Astrocyte (in vitro differentiated cells and primary cell): ENCODE data around the gene UBN2. TPM values are rescaled to one million over a fixed set of nuclear protein-coding genes. Genes with fewer than 3 reads are reported as not detected.

Source experiments
- DNase-seq: peaks from one replicate; pipeline ENCODE4 v3.0.0-alpha.2; 2010; ENCODE audit warnings: low read depth
- FAIRE-seq: peaks from 2 replicates; lab custom pipeline; 2011; peaks lifted over from hg19 to GRCh38; lab: Jason Lieb, UNC
- H2AFZ ChIP-seq: 2 replicates; pipeline ENCODE4 v1.6.0; 2012; ENCODE audit warnings: low read depth, low read length, inconsistent platforms
- H3K27ac ChIP-seq: 2 replicates; pipeline ENCODE4 v1.5.1; 2011; ENCODE audit warnings: low read depth, low read length, inconsistent platforms
- H3K27me3 ChIP-seq: 2 replicates; pipeline ENCODE4 v1.6.0; 2011; ENCODE audit warnings: low read length, inconsistent platforms; ENCODE audit not compliant: insufficient read depth
- H3K36me3 ChIP-seq: 2 replicates; pipeline ENCODE4 v1.5.1; 2011; ENCODE audit warnings: low read length, inconsistent platforms; ENCODE audit not compliant: insufficient read depth
- H3K4me1 ChIP-seq: 2 replicates; pipeline ENCODE4 v1.5.1; 2011; ENCODE audit warnings: low read length, inconsistent platforms; ENCODE audit not compliant: insufficient read depth
- H3K4me2 ChIP-seq: 2 replicates; pipeline ENCODE4 v1.6.0; 2012; ENCODE audit warnings: low read length, inconsistent platforms
- H3K4me3 ChIP-seq: 2 replicates; pipeline ENCODE4 v1.5.1; 2011; ENCODE audit warnings: low read depth, mild to moderate bottlenecking, low read length, inconsistent platforms; ENCODE audit not compliant: insufficient read depth
- H3K79me2 ChIP-seq: 2 replicates; pipeline ENCODE4 v1.6.0; 2012; ENCODE audit warnings: mild to moderate bottlenecking, low read length, inconsistent platforms; ENCODE audit not compliant: insufficient read depth
- H3K9ac ChIP-seq: 2 replicates; pipeline ENCODE4 v1.6.0; 2012; ENCODE audit warnings: mild to moderate bottlenecking, low read length, inconsistent platforms
- H3K9me3 ChIP-seq: 2 replicates; pipeline ENCODE4 v1.5.1; 2012; ENCODE audit warnings: low read depth, mild to moderate bottlenecking, low read length, inconsistent platforms; ENCODE audit not compliant: insufficient read depth
- H4K20me1 ChIP-seq: 2 replicates; pipeline ENCODE4 v1.6.0; 2012; ENCODE audit warnings: low read length, inconsistent platforms; ENCODE audit not compliant: insufficient read depth
- H3K27ac Mint-ChIP-seq: one replicate; pipeline ENCODE4 v1.8.0; 2021; ENCODE audit warnings: mild to moderate bottlenecking, mixed read lengths; ENCODE audit not compliant: unreplicated experiment
- H3K27me3 Mint-ChIP-seq: one replicate; pipeline ENCODE4 v1.8.0; 2021; ENCODE audit warnings: low read depth, mixed read lengths; ENCODE audit not compliant: unreplicated experiment
- H3K36me3 Mint-ChIP-seq: one replicate; pipeline ENCODE4 v1.8.0; 2021; ENCODE audit warnings: low read depth, mixed read lengths; ENCODE audit not compliant: unreplicated experiment
- H3K4me1 Mint-ChIP-seq: one replicate; pipeline ENCODE4 v1.8.0; 2021; ENCODE audit warnings: low read depth, mixed read lengths; ENCODE audit not compliant: unreplicated experiment
- H3K4me3 Mint-ChIP-seq: one replicate; pipeline ENCODE4 v1.8.0; 2021; ENCODE audit warnings: mild to moderate bottlenecking, moderate library complexity, mixed read lengths; ENCODE audit not compliant: unreplicated experiment
- H3K9me3 Mint-ChIP-seq: one replicate; pipeline ENCODE4 v1.8.0; 2021; ENCODE audit warnings: mild to moderate bottlenecking, mixed read lengths; ENCODE audit not compliant: unreplicated experiment
- EZH2 ChIP-seq: IDR thresholded peaks from 2 replicates; pipeline ENCODE4 v1.6.1; 2012; ENCODE audit warnings: mild to moderate bottlenecking, low read length, inconsistent platforms; ENCODE audit not compliant: insufficient read depth
- total RNA-seq: library from RNA; stranded (reverse); gene quantifications from 2 replicates; pipeline ENCODE4 v1.2.1, GENCODE V29; 2021
- TF ChIP-seq, protein P1 (sequence below): IDR thresholded peaks from 2 replicates; pipeline ENCODE4 v1.5.1; 2011; ENCODE audit warnings: low read depth, mild to moderate bottlenecking, inconsistent platforms, low read length, moderate library complexity; ENCODE audit not compliant: insufficient read depth

Gene UBN2
- total RNA-seq, 1 donor from 2014 or later = 16.5 TPM

GRCh38 chr7:139231513-139232376 is 708 bp downstream of the UBN2 start:
- H3K27me3 Mint-ChIP-seq = no peaks in the 10 kb centered on the region
- H3K4me3 Mint-ChIP-seq = peak overlapping the region; percentile 100
- Histone ChIP-seq H3K79me2 (peaks cover 50% of the 10 kb centered on the region), H3K27ac (peak overlapping the region; percentile 84), H3K27me3 (peaks cover 6% of the 10 kb centered on the region), H3K4me2 (peak overlapping the region; percentile 95), H3K9ac (peak overlapping the region; percentile 97), H2AFZ (peak overlapping the region; percentile 99), H4K20me1 (peaks cover 17% of the 10 kb centered on the region), H3K9me3 (no peaks in the 10 kb centered on the region), H3K36me3 (no peaks in the 10 kb centered on the region), H3K4me3 (peak overlapping the region; percentile 97), H3K4me1 (peaks cover 10% of the 10 kb centered on the region)
- FAIRE-seq = no peak
- no peak for DNase-seq
- peaks cover 7% of the 10 kb centered on the region for H3K4me1 Mint-ChIP-seq
- H3K9me3 Mint-ChIP-seq = no peaks in the 10 kb centered on the region
- H3K27ac Mint-ChIP-seq = peak overlapping the region; percentile 77
- H3K36me3 Mint-ChIP-seq = no peaks in the 10 kb centered on the region
- TF ChIP-seq, protein P1, sequence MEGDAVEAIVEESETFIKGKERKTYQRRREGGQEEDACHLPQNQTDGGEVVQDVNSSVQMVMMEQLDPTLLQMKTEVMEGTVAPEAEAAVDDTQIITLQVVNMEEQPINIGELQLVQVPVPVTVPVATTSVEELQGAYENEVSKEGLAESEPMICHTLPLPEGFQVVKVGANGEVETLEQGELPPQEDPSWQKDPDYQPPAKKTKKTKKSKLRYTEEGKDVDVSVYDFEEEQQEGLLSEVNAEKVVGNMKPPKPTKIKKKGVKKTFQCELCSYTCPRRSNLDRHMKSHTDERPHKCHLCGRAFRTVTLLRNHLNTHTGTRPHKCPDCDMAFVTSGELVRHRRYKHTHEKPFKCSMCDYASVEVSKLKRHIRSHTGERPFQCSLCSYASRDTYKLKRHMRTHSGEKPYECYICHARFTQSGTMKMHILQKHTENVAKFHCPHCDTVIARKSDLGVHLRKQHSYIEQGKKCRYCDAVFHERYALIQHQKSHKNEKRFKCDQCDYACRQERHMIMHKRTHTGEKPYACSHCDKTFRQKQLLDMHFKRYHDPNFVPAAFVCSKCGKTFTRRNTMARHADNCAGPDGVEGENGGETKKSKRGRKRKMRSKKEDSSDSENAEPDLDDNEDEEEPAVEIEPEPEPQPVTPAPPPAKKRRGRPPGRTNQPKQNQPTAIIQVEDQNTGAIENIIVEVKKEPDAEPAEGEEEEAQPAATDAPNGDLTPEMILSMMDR = no peak
- no peak for TF ChIP-seq EZH2

- Mint-ChIP-seq H3K27me3 (no peaks in the 10 kb centered on the region), H3K4me3 (peak overlapping the region; percentile 96), H3K4me1 (peaks cover 7% of the 10 kb centered on the region), H3K36me3 (no peaks in the 10 kb centered on the region), H3K27ac (peak overlapping the region; percentile 77), H3K9me3 (no peaks in the 10 kb centered on the region)
- peak overlapping the region; percentile 97 for H3K9ac ChIP-seq
- FAIRE-seq (no peak), DNase-seq (no peak)
- peak overlapping the region; percentile 44 for H2AFZ ChIP-seq
- H3K4me2 ChIP-seq = peak overlapping the region; percentile 95
- peak overlapping the region; percentile 30 for H3K27ac ChIP-seq
- peak overlapping the region; percentile 97 for H3K4me3 ChIP-seq
- H3K36me3 ChIP-seq = no peaks in the 10 kb centered on the region
- H4K20me1 ChIP-seq = peaks cover 17% of the 10 kb centered on the region
- H3K27me3 ChIP-seq = peaks cover 6% of the 10 kb centered on the region
- TF ChIP-seq EZH2 = no peak
- TF ChIP-seq, protein P1 = no peak
- peaks cover 10% of the 10 kb centered on the region for H3K4me1 ChIP-seq
- H3K9me3 ChIP-seq = no peaks in the 10 kb centered on the region
- H3K79me2 ChIP-seq = peaks cover 54% of the 10 kb centered on the region
Observed at GRCh38 chr7:139232377-139232717, 1.3 kb downstream of the UBN2 start.

DNA sequence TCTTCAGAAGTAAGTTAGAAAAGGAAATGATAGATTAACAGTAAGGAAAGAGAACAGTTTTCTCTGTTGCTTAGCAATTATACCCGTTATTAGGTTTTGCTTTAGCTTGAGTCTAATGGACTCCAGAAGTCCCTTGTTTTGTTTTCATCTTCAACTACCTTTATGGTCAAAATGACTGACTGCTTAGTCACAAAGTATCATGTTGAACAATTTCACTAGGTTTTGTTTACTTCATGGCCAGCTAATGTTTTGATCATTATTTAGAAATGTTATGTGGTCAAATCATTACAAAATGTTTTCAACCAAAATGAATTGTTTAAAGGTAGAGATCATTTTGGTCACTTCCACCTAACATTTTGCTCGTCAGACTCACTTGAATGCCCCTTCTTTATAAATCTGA is 1.9 kb downstream of the UBN2 start:
- Histone ChIP-seq H3K9ac (peak overlapping the region; percentile 97), H3K27ac (no peak overlapping the region), H3K9me3 (no peaks in the 10 kb centered on the region), H3K4me3 (peak overlapping the region; percentile 97), H3K27me3 (peaks cover 3% of the 10 kb centered on the region), H4K20me1 (peaks cover 17% of the 10 kb centered on the region), H3K36me3 (no peaks in the 10 kb centered on the region), H3K79me2 (peaks cover 54% of the 10 kb centered on the region), H3K4me2 (peak overlapping the region; percentile 95), H2AFZ (no peak overlapping the region), H3K4me1 (peaks cover 10% of the 10 kb centered on the region)
- no peaks in the 10 kb centered on the region for H3K27me3 Mint-ChIP-seq
- H3K36me3 Mint-ChIP-seq = no peaks in the 10 kb centered on the region
- peak; percentile 35 for DNase-seq
- TF ChIP-seq EZH2 = no peak
- TF ChIP-seq, protein P1 = no peak
- no peaks in the 10 kb centered on the region for H3K9me3 Mint-ChIP-seq
- peak overlapping the region; percentile 23 for H3K27ac Mint-ChIP-seq
- H3K4me3 Mint-ChIP-seq = peak overlapping the region; percentile 96
- FAIRE-seq = peak; percentile 68
- peaks cover 7% of the 10 kb centered on the region for H3K4me1 Mint-ChIP-seq
